Measurements from ENCODE around the gene STK32C. TPM values are rescaled to one million over a fixed set of nuclear protein-coding genes. Genes with fewer than 3 reads are reported as not detected.

Gene STK32C
- polyA plus RNA-seq, 1 donor from 2014 or later, result 23.2 TPM

- H3K27me3 ChIP-seq (ENCODE audit: insufficient read depth, low read depth, low read length), result peaks cover 30% of the 10 kb centered on the region
- H3K9ac ChIP-seq (ENCODE audit: low read length), result peak overlapping the region; percentile 93
- H3K4me3 ChIP-seq (ENCODE audit: low read length), result peak overlapping the region; percentile 98
- H3K9me3 ChIP-seq (ENCODE audit: low read length), result no peaks in the 10 kb centered on the region
- H3K27ac ChIP-seq (ENCODE audit: low read length), result no peak overlapping the region
- H2AFZ ChIP-seq (ENCODE audit: low read depth, low read length), result peak overlapping the region; percentile 14
- peak overlapping the region; percentile 94 for H3K4me2 ChIP-seq (ENCODE audit: low read length)
- H3K36me3 ChIP-seq (ENCODE audit: insufficient read depth, low read length), result no peaks in the 10 kb centered on the region
- H3K9me2 ChIP-seq (ENCODE audit: insufficient read depth, low read length), result no peaks in the 10 kb centered on the region
- H3K79me2 ChIP-seq (replicated peaks; ENCODE audit: insufficient read depth, low read length), result peaks cover 23% of the 10 kb centered on the region
- no peaks in the 10 kb centered on the region for H3F3A ChIP-seq (ENCODE audit: insufficient read depth, low read length, poor library complexity, severe bottlenecking)
- TF ChIP-seq SMC3 (conservative IDR thresholded peaks at IDR 0.05; ENCODE audit: poor library complexity) (peak; percentile 28), MXI1 (conservative IDR thresholded peaks at IDR 0.05; ENCODE audit: poor library complexity, severe bottlenecking) (no peak)
- peaks cover 6% of the 10 kb centered on the region for H4K20me1 ChIP-seq (ENCODE audit: insufficient read depth)
Measured at GRCh38 chr10:132187430-132188138, 120.2 kb downstream of the STK32C start.

- peak within 1 kb of the TSS; percentile 14 for H2AFZ ChIP-seq (ENCODE audit: low read depth, low read length)
- peak within 1 kb of the TSS; percentile 93 for H3K9ac ChIP-seq (ENCODE audit: low read length)
- no peak within 1 kb of the TSS for H3K27ac ChIP-seq (ENCODE audit: low read length)
Measured at GRCh38 chr10:132186488-132187429, 121.0 kb downstream of the STK32C start, which contains the start of gene DPYSL4. DPYSL4 (plus strand) TSS chr10:132186948; CDS start chr10:132187064, 116 bp downstream.

More at GRCh38 chr10:132186488-132187429, 121.0 kb downstream of the STK32C start, which contains the start of gene DPYSL4:
- H3K4me2 ChIP-seq (ENCODE audit: low read length), result peak within 1 kb of the TSS; percentile 94
- peaks cover 23% of the 10 kb centered on the region for H3K79me2 ChIP-seq (replicated peaks; ENCODE audit: insufficient read depth, low read length)
- H3K9me2 ChIP-seq (ENCODE audit: insufficient read depth, low read length), result no peaks in the 10 kb centered on the region
- H3K4me3 ChIP-seq (ENCODE audit: low read length), result peak within 1 kb of the TSS; percentile 98
- peaks cover 6% of the 10 kb centered on the region for H4K20me1 ChIP-seq (ENCODE audit: insufficient read depth)
- H3K27me3 ChIP-seq (ENCODE audit: insufficient read depth, low read depth, low read length), result peaks cover 30% of the 10 kb centered on the region
- H3K36me3 ChIP-seq (ENCODE audit: insufficient read depth, low read length), result no peaks in the 10 kb centered on the region
- no peaks in the 10 kb centered on the region for H3K9me3 ChIP-seq (ENCODE audit: low read length)
- H3F3A ChIP-seq (ENCODE audit: insufficient read depth, low read length, poor library complexity, severe bottlenecking), result no peaks in the 10 kb centered on the region
- TF ChIP-seq CTCF (IDR thresholded peaks at IDR 0.05; ENCODE audit: poor library complexity, severe bottlenecking) (peak; percentile 14), EP300 (conservative IDR thresholded peaks at IDR 0.05; ENCODE audit: poor library complexity, severe bottlenecking) (no peak), POLR2AphosphoS5 (IDR thresholded peaks at IDR 0.05) (peak; percentile 64), EZH2 (IDR thresholded peaks at IDR 0.05; ENCODE audit: borderline replicate concordance, insufficient read depth, low read length, poor library complexity, severe bottlenecking) (peak; percentile 19), TAF1 (IDR thresholded peaks at IDR 0.05; ENCODE audit: low read depth) (no peak), RAD21 (conservative IDR thresholded peaks at IDR 0.05) (peak; percentile 12), SMC3 (conservative IDR thresholded peaks at IDR 0.05; ENCODE audit: poor library complexity) (peak; percentile 17), MXI1 (conservative IDR thresholded peaks at IDR 0.05; ENCODE audit: poor library complexity, severe bottlenecking) (peak; percentile 13)
- TF ChIP-seq, protein P1, sequence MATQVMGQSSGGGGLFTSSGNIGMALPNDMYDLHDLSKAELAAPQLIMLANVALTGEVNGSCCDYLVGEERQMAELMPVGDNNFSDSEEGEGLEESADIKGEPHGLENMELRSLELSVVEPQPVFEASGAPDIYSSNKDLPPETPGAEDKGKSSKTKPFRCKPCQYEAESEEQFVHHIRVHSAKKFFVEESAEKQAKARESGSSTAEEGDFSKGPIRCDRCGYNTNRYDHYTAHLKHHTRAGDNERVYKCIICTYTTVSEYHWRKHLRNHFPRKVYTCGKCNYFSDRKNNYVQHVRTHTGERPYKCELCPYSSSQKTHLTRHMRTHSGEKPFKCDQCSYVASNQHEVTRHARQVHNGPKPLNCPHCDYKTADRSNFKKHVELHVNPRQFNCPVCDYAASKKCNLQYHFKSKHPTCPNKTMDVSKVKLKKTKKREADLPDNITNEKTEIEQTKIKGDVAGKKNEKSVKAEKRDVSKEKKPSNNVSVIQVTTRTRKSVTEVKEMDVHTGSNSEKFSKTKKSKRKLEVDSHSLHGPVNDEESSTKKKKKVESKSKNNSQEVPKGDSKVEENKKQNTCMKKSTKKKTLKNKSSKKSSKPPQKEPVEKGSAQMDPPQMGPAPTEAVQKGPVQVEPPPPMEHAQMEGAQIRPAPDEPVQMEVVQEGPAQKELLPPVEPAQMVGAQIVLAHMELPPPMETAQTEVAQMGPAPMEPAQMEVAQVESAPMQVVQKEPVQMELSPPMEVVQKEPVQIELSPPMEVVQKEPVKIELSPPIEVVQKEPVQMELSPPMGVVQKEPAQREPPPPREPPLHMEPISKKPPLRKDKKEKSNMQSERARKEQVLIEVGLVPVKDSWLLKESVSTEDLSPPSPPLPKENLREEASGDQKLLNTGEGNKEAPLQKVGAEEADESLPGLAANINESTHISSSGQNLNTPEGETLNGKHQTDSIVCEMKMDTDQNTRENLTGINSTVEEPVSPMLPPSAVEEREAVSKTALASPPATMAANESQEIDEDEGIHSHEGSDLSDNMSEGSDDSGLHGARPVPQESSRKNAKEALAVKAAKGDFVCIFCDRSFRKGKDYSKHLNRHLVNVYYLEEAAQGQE (IDR thresholded peaks at IDR 0.05; ENCODE audit: borderline replicate concordance), result no peak

Data from neural cell (in vitro differentiated cells).